ENCODE results near the gene COG7.

Gene COG7

DNA sequence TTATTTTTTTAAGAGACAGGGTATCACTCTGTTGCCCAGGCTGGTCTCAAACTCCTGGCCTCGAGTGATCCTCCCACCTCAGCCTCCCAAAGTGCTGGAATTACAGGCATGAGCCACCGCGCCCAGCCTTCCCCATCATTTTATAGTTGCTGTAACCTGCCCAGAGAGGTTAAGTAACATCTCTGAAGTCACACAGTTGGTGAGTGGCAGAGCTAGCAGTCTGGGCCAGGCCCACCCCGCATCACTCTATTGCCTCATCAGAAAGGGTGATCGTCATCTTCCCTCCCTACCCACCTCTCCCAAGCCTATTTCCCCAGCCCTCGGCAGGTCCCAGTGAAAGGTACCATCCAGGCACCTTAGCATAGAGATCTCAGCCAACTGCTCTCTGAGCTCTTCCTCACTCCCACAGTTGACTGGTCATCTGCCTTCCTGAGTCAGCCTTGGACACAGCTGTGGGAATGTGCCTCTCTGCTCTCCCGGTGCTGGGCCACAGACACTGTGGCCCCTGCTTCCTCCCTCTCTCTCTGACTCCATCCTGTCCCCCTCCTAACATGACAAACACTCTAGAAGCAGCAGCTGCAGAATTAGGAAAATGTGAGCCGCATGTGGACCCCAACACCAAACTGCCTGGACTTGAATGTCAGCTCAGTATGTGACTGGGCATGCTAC is 93.8 kb downstream of the COG7 start:
- DNase-seq (ENCODE audit: low read depth in 2 of 2): no peak

DNA sequence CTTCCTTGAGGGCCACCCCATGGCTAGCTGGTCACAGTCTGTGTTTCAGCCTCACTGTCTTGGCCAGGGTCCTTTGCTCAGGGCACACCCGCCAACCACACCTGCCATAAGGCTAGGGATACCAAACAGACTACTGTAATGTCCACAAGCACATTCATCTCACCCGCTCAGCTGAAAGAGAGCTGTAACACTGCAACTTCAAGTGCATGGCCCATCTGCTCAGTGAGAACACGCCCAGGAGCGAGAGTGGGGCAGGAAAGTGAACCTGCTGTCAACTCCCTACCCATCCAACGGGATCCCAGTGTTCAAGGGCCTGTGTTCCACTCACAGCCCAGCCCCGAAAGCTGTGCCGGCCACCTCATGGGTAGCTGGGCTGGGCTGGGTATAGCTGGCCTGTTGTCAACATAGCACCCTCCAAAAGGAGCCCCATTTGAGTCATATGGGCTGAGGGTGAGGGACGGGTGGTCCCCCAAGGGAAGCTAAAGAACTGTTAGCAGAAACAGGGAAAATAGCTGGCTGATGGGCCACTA is 95.2 kb downstream of the COG7 start:
- no peak for DNase-seq (ENCODE audit: low read depth in 2 of 2)

GRCh38 chr16:23356941-23357340 is 96.0 kb downstream of the COG7 start:
- DNase-seq (ENCODE audit: low read depth in 2 of 2): no peak

- no peak for DNase-seq (ENCODE audit: low read depth in 2 of 2)
Observed at GRCh38 chr16:23355106-23355670, 97.8 kb downstream of the COG7 start.

- no peak for DNase-seq (ENCODE audit: low read depth in 2 of 2)
Observed at GRCh38 chr16:23354246-23354645, 98.7 kb downstream of the COG7 start.

DNA sequence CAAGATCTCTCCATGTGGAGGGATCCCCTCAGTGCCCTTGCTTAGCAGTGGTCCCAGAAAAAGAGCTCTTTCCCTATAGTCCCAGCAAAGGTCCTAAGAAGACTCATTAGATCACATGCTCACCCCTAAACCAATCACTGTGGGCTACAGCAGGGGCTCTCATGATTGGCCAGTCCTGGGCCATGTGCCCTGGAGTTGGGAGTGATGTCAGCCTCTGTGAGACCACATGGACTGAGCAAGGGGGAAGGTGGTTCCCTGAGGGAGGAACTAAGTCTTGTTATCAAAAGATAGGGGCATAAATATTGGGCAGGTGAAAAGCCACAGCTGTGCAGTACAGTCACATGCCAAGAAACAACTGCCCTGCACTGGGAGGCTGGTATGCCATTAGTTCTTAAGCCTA is 99.5 kb downstream of the COG7 start:
- DNase-seq (ENCODE audit: low read depth in 2 of 2): no peak

GRCh38 chr16:23351360-23351759 is 101.6 kb downstream of the COG7 start:
- DNase-seq (ENCODE audit: low read depth in 2 of 2): no peak

- DNase-seq (ENCODE audit: low read depth in 2 of 2): no peak
Observed at GRCh38 chr16:23348579-23349469, 104.2 kb downstream of the COG7 start.

- no peak for DNase-seq (ENCODE audit: low read depth in 2 of 2)
Observed at GRCh38 chr16:23345237-23345636, 107.8 kb downstream of the COG7 start.

DNA sequence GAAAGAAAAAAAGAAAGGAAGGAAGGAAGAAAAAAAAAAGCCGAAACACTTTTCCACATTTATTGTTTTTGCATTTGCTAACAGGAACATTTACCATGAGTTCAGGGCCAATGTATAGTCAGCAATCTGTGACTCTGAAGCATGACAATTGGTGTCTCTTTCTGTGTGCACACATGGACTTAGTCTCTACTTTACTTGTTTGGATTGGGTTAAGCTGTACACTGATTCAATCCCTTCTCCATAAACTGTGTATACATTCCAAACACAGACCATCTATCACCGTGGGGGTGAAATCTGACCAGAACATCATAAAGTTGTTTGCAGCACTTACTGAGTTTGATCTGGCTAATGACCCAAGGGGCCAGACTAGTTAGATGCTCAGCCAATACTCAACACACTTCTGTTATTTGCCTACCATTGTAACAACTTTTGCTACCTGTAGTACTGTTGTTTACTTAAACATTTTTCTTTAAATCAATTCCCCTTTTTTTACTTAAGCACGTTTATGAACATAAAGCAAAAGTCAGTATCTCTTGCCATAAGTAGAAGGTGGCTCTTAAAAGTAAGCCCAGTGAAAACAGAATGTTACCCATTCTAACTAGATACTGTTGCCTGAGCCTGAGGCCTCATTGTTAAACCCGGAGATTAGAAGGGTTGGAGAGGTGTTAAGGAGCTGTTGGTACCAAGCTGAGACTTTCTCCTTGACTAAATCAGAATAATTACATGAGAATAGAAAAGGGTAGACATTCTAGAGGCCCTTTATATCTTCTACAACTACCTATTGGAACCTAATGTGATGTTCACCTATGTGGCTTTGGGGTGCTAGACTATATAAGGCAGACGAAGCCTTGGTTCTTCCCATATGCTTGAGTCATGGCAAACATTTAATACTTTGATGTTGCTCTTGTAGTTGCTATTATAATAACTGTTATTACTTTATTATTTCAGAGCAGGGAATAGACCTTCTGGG is 109.1 kb downstream of the COG7 start:
- no peak for DNase-seq (ENCODE audit: low read depth in 2 of 2)

- no peak for DNase-seq (ENCODE audit: low read depth in 2 of 2)
Observed at GRCh38 chr16:23342083-23342640, 110.8 kb downstream of the COG7 start.

DNA sequence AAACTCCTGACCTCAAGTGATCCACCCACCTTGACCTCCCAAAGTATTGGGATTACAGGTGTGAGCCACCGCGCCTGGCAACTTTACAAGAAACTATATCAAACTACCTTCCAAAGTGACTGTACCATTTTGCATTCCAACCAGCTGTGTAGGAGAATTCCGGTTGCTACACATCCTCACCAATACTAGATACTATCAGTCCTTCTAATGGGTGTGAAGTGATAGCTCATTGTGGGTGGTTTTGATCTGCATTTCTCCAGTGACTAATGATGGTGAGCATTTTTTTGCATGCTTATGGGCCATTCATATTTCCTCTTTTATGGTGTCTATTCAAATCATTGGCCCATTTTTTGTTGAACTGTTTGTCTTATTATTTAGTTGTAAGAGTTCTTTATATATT is 113.2 kb downstream of the COG7 start:
- DNase-seq (ENCODE audit: low read depth in 2 of 2): no peak

All from fibroblast of skin of left quadriceps (primary cell).